ENCODE measurements around the gene CALHM3.
"Not testable (repeated sequence)": the region's sequence is repeated elsewhere in the genome, so short reads cannot be mapped to it uniquely, and the experiment has no call there.

DNA sequence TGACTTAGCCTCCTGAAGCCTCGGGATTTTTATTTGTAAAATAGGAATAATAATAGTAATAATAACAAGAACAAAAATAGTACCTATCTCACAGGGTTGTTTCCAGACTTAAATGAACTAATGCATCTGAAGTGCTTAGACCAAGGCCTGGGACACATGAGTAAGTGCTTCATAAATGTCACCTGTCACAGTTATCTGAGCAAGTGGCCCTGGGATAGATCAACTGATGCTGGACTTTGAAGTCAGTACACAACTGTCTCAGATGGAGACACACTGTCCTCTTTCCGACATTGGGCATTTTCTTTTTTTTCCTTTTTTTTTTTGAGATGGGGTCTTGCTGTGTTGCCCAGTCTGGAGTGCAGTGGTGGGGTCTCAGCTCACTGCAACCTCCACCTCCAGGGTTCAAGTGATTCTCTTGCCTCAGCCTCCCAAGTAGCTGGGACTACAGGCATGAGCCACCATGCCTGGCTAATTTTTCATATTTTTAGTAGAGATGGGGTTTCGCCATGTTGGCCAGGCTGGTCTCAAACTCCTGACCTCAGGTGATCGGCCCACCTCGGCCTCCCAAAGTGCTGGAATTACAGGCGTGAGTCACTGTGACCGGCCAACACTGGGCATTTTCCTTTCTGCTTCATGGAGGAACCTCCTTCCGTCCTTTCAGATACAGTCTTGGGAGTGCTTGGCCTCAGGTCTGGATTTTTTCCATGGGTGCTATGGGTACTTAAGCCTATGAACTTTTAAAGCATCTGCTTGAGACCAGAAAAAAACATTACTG, 7.8 kb upstream of the CALHM3 start:
- TF ChIP-seq, protein P1, sequence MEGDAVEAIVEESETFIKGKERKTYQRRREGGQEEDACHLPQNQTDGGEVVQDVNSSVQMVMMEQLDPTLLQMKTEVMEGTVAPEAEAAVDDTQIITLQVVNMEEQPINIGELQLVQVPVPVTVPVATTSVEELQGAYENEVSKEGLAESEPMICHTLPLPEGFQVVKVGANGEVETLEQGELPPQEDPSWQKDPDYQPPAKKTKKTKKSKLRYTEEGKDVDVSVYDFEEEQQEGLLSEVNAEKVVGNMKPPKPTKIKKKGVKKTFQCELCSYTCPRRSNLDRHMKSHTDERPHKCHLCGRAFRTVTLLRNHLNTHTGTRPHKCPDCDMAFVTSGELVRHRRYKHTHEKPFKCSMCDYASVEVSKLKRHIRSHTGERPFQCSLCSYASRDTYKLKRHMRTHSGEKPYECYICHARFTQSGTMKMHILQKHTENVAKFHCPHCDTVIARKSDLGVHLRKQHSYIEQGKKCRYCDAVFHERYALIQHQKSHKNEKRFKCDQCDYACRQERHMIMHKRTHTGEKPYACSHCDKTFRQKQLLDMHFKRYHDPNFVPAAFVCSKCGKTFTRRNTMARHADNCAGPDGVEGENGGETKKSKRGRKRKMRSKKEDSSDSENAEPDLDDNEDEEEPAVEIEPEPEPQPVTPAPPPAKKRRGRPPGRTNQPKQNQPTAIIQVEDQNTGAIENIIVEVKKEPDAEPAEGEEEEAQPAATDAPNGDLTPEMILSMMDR (IDR thresholded peaks at IDR 0.05; ENCODE audit: extremely low read depth in 1 of 2, insufficient read depth in 1 of 2, low read depth in 1 of 2, low read length in 2 of 2), result not testable (repeated sequence)
- TF ChIP-seq POLR2A (IDR thresholded peaks at IDR 0.05; ENCODE audit: low read depth, low read length), result not testable (repeated sequence)
